GM19324 (cell line): ENCODE data around the gene CACNB1.

Experiments
- ATAC-seq: cut with Tn5 transposase; IDR thresholded peaks from one replicate; pipeline ENCODE4 v1.9.1; 2021; ENCODE audit warnings: mild to moderate bottlenecking, moderate library complexity; ENCODE audit not compliant: unreplicated experiment, low FRiP score

The CACNB1 gene

DNA sequence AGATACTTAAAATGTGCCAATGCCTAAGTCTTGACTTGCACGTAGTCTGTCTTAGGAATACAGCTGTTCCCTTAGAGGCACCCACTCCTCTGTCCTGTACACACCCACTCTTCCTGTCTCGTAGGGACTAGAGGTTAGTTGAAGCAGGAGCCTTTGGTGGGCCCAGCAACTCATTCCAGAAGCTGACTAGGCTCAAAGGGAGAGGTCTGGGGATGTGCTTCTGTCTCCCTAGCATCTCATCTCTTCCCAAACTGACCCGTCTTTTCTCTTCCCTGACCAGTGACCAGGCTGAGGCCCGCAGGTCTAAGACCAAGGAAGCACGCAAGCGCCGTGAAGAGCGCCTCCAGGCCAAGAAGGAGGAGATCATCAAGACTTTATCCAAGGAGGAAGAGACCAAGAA is 6.8 kb upstream of the CACNB1 start:
- no peak for ATAC-seq

DNA sequence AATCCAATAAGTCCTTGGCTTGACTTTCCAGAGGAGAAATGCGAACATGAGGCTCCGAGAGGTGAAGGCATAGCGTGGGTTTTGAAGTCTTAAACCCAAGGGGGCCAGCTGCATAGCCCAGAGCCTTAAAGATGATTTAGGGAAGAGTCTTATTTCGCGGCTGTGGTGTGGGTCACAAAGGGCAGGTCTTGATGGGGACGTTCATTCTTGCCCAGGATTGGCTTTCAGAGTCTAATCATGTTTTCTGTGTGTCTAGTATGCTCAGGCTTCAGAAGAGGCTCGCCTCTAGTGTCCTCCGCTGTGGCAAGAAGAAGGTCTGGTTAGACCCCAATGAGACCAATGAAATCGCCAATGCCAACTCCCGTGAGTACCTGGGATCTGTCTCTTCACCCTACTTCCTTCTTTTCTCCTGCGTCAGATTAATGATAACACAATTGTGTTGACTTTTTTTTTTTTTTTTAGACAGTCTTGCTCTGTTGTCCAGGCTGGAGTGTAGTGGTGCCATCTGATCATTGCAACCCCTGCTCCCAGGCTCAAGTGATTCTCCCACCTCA is 3.6 kb upstream of the CACNB1 start:
- ATAC-seq, result no peak

DNA sequence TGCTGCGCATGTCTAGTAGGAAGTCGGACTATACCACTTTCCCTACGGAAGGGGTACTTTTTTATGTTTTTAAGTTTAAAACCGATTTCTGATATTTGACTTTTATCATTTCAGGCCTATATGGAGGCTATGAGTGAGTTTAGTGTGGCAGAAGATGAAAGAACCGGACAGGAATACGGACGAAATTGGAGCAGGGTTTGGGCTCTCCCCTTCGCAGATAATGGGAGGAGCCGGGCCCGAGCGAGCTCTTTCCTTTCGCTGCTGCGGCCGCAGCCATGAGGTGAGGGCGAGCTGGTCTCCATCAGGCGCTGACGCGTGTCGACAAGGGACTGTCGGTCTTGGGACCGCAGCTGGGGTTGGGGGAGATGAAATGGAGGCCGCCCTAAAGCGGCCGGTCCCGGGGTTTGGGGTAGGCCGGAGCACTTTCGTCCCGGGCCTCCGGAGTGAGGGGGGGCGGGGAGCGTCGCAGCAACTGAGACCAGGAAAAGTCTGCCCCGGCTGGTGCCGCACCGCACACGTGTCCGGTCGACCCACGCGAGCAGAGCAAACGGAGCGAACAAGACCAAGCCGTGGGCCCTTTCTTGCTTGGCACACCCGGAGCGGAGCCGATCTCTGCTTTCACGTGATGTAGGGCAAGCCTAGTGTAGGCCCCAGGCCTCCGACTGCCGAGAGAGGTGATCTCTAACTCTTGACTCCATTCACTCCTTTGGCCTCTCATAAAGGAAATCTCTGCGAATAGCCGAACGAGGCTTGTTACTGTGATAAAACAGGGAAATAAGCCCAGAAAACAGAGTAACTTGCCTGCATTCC is 2.8 kb upstream of the CACNB1 start, which contains the start of gene RPL19:
Gene RPL19 (plus strand): TSS at position 214 of the 810 bp plus-strand sequence. CDS start 62 bp downstream, at position 276.
- peak; percentile 66 for ATAC-seq

DNA sequence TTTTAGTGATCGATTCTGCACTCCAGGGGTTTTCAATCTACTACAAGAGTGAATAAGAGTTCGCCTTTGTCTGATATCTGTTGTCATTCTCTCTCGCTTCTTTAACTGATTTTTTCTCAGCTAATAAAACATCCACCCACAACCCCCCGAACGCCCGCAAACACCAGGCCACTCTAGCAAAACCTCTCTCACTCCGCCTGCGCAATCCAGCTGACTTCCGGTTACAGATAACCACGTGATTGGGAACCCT is 2.3 kb upstream of the CACNB1 start:
- ATAC-seq, result peak; percentile 64

DNA sequence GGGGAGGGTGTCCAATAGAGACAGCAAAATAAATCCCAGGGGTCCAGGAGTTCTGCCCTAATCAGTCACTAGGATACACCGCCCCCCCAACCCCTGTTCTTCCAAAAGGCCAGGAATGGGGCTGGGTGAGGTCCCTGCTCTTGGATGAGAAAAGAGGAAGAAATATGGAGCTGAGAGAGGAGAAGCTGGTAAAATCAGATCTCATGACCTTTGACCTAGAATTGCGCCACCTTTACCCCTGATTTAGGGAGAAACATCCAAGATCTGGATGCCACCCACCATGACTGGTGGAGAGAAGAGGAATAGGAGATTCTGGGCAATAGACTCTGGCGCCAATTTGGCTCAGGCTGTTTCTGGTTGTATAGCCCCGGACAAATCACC is 707 bp upstream of the CACNB1 start:
- ATAC-seq, result no peak

DNA sequence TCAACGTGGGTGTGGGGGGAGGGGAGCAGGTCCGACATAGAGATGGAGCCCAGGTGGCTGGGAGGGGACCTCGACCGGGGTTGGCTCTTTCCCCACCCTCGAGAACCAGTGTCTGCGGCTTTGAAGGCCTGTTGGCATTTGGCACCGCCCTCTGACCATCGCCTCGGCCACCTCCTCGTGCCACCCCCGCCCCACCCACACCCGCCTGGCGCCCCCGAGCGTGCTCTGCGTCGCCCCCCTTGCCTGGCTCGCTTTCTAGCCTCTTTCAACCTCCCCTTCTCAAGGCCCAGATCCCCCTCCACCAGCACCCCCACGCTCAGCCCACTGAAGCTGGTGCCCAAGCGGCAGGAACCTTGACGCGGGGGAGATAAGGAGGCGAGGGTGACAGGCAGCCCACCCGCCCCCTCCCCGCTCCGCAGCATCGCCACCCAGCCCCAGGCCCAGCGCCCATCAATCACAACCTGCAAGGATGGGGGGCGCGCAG is 619 bp downstream of the CACNB1 start:
- ATAC-seq, result no peak

DNA sequence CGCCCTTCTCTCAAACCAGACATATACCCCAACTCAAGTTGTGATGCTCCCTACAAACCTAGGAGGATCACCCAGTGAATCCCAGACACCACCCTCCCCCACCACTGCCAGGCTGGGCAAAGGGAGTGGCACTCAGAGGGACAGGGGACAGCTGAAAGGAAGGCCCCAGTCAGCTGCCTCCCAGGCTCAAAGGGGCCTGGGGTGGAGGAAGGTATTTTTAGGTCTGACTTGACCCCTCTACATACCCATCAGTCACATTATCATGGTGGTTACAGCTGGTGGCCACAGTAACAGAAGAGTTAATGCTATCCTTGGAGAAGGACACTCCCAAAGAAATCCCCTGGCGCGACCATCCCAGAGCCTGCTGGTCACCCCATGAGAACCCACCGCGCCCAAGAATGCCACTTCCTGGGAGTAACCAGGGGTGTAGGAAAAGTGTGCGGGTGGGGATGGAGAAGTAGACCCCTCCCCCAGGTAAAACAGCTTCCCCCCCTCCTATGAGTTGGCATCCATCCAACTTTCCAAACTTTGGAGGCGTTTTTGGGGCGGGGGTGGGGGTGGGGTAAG is 1.1 kb downstream of the CACNB1 start:
- no peak for ATAC-seq

DNA sequence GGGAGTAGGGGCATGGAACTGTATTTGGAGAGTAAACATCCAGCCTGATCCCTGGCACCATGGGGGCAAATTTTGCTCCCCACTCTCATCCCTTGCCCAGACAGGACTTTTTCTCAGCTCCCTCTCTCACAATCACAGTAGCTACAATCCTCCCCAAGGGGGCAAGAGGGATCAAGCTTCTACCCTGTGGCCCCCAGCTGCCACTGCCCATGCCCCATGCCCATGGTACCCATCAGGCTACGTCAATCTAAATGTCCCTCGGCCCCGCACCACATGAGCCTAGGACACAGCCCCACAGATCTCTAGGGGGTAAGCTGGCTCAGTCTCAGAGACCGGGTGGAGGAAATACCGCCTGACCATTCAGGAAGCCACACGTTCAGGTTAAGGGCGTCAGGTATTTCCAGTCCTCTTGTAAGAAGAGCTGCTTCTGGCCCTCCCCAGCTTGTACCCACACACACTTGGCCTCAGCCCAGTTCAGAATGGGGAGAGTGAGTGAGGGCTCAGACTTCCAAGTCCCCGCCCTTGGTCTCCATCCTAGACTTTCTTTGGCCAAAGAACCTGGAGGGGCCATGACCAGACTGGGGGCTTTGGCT is 1.8 kb downstream of the CACNB1 start:
- no peak for ATAC-seq

DNA sequence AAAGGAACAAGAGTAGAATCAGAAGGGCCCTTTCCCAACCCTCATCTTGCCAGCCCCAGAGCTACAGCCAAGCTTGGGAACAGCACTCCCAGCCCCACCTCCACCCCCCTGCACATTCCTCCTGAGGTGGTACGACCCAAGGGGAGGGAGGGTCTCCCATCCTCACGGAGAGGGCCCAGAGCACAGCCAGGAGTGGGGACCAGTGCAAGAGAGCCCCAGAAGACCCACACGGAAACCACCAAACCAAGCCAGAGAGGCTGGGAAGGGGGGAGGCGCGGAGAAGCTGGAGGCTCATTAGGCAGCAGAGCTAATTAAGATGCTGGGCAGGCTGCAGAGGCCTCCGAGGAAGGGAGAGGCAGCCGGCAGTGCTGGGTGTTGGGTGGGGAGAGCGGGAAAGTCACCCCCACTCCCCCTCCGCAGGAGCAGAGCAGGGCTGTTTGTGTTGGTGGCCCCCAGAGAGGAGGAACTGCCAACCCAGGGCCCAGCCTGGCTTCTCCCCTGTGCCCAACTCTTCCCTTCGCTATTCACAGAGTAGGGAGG is 2.4 kb downstream of the CACNB1 start:
- ATAC-seq, result no peak

DNA sequence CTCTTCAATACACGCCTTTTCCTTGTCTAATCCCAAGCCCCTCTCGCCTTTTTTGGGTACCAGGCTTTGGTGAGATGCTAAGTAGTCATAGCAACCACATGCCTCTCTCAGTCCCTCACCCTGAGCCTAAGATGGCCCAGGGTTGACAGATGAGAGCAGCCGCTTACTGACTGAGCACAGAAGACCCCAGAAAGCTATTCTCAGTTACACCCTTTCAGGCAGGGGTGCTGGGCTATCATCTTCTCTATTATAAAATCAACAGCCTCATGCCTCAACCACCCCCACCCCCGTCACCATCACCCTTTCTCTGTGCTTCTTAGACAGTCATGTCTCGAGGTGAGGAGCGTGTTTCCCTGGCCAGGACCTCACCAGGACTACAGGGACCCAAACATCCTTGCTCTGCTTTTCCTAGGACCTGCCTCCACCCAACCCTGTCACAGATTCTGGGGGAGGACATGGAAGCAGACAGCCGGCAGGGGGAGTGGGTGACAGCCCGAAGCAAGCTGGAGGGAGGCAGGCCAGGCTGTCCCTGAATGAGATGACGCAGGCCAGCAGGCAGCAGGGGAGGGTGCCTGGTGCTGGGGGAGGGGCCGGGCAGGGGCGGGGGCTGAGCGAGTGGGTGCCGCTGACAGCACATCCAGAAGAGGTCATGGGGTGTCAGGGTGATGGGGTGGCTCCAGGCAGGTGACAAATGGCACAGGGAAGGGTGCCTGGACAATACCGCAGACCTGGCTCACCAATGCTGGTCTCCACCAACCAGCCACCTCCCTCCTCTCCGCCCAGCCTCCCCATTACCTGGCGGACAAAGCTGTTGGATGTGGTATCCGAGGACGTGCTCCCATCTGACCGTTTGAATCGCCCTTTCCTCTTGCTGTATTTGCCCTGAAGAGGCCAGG is 3.1 kb downstream of the CACNB1 start:
- ATAC-seq, result no peak

DNA sequence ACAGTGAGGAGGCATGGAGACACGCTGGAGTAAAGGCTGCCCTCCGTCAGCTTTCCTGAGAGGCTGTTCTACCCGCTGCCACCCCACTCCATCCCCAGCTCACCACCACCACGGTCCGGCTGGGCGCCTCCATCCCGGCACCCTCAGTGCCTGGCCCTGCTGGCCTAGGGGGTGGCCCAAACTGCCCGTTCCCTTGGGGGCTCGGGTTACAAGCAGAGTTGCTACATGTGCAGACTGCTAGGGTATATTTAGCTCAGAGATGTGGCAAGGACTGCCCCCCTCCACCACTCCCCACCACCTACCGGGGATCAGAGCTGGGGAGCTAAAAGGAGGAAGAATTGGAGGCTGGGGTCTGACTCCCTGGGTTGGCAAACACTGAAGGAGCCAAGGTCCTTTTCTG is 4.1 kb downstream of the CACNB1 start:
- no peak for ATAC-seq

DNA sequence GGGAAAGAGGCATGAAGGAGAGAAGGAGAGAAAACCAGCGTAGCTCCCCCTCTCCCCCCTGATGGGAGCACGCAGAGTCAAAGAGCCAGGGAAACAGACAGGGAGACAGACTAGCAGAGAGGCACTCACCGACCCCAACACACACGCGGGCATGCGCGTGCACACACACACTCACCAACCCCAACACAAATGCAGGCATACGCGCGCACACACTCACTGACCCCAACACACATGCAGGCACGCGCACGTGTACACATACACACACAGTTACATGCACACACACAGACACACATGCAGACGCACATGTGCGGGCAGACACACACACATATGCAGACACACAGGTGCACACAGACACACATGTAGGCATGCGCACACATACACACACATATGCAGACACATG is 4.6 kb downstream of the CACNB1 start:
- ATAC-seq, result no peak

DNA sequence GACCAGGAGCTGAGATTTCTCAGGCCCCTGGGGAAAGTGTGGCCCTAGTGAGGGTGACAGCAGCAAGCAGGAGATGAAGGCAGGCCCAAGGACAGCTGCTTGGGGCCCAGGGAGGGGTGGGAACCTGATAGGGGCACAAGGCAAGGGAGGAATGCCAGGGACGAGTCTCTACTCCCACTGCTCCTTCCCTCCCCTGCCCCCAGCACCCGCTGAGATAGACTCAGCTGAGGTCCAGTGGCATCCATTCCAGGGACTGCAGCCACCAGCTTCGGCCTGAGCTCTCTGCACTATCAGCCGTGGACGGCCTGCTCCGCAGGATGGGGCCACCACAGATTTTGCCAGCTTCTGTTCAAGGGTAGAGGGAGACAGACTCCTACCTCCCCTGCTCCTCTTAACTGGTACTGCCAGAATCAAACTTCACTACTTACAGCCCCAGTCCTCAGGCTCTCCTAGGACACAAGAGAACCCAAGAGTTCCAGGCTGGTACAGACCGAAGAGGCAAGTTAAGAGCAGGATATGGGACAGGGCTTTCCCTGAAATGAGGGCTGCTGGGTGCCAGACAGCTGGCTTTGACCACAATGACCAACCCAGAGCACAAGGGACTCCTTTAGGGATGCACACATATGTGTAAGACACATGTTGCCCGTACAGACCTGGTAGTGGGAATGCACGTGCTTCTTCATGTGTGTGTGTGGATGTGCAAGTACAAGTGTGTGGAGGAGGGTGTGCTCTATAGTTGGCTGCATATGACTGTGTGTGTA is 5.5 kb downstream of the CACNB1 start:
- ATAC-seq, result no peak

DNA sequence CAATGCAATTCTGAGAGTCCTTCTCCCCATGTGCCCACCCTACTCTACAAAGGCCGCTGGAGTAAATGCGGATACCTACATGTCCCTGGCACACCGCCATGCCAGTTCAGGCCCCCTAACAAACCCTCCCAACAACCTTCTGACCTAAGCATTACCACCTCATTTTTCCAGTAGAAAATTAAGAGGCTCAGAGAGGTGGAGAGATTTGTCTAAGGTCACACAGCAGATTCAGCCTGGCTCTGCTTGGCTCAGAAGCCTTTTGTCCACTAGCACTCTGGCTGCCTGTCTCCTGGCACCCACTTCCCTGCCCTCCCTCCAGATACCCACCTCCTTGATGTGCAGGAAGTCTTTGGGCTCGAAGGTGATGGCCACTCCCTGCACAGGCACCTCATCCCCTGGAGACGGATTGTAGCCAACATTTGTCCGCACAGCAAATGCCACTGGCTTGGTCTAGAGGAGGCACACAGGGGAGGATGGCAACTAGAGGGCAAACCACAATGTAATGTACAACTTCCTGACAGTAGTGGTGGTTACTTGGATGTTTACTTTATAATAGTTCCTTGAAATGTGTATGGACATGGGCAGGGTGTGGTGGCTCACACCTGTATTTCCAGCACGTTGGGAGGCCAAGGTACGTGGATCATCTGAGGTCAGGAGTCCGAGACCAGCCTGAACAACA is 10.2 kb downstream of the CACNB1 start:
- ATAC-seq, result no peak

DNA sequence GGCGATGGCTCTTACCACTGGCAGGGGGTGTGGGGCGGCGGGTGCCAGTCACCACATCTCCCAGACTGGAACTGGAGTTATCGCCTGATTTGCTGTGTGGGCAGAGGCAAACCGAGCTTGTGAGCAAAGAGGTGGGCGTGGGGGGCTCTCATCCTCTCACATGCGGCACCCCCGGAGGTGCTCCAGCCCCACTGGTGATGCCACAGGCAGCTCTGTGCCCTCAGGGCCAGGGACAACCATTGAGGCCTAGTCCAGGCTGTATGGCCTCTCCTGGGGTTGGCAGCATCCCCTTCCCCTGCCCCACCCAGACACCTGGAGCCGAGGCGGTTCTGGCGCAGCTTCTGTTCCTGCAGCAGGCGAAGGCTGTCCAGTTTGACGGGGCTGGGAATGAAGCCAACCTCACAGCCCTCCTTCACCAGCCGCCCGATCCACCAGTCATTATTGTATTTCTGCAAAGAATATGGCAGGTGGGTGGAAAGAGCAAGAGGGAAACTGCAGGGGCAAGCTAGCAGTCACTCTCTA is 10.9 kb downstream of the CACNB1 start:
- ATAC-seq, result no peak

DNA sequence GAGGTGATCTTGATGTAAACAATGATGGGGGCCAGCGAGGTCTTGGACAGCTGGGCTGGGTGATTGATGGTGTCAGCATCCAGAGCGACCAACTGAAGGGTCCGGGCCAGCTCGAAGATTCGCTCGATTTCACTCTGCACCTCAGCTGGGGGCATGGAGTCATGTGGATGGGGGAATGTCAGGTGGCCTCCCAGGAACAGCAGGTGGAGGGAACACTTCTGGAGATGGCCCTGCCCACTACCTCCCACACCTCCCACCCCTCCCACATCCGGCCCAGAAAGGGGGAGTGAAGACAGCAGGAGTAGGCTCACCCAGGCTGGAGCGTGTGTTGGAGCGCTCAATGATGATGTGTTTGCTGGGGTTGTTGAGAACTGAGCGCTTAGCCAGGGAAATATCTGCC is 13.7 kb downstream of the CACNB1 start:
- ATAC-seq, result no peak

DNA sequence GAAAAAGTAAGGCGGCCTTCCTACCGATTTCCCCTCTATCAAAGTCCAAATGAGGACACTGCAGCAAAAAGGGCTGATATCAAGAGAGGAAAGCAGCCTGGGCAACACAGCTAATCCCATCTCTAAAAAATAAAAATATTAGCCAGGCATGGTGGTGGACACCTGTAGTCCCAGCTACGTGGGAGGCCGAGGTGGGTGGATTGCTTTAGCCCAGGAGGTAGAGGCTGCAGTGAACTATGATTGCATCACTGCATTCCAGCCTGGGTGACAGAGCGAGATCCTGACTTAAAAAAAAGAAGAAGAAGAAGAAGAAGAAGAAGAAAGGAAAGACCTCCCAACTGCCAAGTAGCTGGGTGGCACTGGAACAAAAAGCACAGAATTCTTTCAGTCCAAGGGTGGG is 14.4 kb downstream of the CACNB1 start:
- no peak for ATAC-seq

DNA sequence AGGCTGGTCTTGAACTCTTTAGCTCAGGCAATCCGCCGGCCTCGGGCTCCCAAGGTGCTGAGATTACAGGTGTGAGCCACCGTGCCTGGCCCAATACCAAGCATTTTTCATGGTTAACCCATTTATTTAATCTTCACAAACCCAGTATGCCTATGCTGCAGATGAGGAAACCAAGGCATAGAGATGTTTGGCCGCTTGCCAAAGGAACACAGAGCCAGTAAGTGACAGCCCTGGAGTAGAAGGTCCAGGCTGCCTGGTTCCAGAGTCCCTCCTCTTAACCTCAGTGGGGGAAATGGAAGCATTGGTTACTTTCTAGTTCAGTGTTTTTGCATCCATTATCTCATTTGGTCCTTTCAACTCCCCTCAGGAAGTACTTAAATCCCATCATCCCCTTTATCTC is 16.2 kb downstream of the CACNB1 start:
- no peak for ATAC-seq

DNA sequence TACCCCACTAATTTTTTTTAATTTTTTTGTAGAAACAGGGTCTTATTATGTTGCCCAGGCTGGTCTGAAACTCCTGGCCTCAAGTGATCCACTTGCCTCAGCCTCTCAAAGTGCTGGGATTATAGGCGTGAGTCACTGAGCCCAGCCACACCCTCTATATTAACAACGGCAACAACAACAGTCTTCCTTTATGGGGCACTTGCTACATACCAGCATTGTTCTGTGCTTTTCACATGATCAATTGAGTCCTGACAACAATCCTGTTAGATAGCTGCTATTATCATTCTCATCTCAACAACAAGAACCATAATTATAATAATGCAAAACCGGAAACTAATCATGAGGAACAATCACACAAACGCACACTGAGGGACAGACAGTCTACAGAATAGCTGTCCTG is 18.9 kb downstream of the CACNB1 start:
- no peak for ATAC-seq
